Activated B cell treated with CpG ODN at 0.5 μM for 24 hours (primary cell): ENCODE results near the gene CYBB. TPM values are rescaled to one million over a fixed set of nuclear protein-coding genes. Genes with fewer than 3 reads are reported as not detected.

ENCODE experiments used
- ATAC-seq: fragments of 200-7000 bp; cut with Tn5 transposase; one replicate; pipeline ENCODE4 v1.10.0; 2021; ENCODE audit warnings: low read depth, mild to moderate bottlenecking, moderate library complexity
- CTCF ChIA-PET: fragments of 350-600 bp; sonication (Branson Sonifier 250); formaldehyde crosslinking; loops from one replicate; lab custom pipeline; 2021; ENCODE audit warnings: antibody characterized with exemption; lab: Charles Lee
- POLR2A ChIA-PET: fragments of 350-600 bp; sonication (Branson Sonifier 250); formaldehyde crosslinking; loops from one replicate; lab custom pipeline; 2021; ENCODE audit warnings: antibody characterized with exemption; lab: Charles Lee
- DNase-seq: peaks from one replicate; pipeline ENCODE4 v3.0.0; 2022
- H3K27ac Mint-ChIP-seq: one replicate; pipeline ENCODE4 v1.8.0; 2020; ENCODE audit warnings: mixed read lengths
- H3K27me3 Mint-ChIP-seq: one replicate; pipeline ENCODE4 v1.8.0; 2021; ENCODE audit warnings: mixed read lengths
- H3K36me3 Mint-ChIP-seq: one replicate; pipeline ENCODE4 v1.8.0; 2021; ENCODE audit warnings: low read depth, mixed read lengths
- H3K4me1 Mint-ChIP-seq: one replicate; pipeline ENCODE4 v1.8.0; 2021; ENCODE audit warnings: mixed read lengths
- H3K4me3 Mint-ChIP-seq: one replicate; pipeline ENCODE4 v1.8.0; 2020; ENCODE audit warnings: mild to moderate bottlenecking, mixed read lengths
- H3K9me3 Mint-ChIP-seq: one replicate; pipeline ENCODE4 v1.8.0; 2020; ENCODE audit warnings: mixed read lengths
- CTCF ChIP-seq: fragments of 200-600 bp; IDR thresholded peaks from one replicate; pipeline ENCODE4 v1.8.0; 2022; ENCODE audit warnings: antibody characterized with exemption, mild to moderate bottlenecking
- intact Hi-C: fragments of 100-400 bp; cut with micrococcal nuclease; formaldehyde crosslinking; loops from one replicate; pipeline ENCODE4 v1.15.1; 2024
- total RNA-seq: library from RNA; stranded (reverse); gene quantifications from 2 replicates; pipeline ENCODE4 v1.2.3, GENCODE V29; 2022

The CYBB gene
- total RNA-seq, result 155 and 165 TPM in 2 replicates

DNA sequence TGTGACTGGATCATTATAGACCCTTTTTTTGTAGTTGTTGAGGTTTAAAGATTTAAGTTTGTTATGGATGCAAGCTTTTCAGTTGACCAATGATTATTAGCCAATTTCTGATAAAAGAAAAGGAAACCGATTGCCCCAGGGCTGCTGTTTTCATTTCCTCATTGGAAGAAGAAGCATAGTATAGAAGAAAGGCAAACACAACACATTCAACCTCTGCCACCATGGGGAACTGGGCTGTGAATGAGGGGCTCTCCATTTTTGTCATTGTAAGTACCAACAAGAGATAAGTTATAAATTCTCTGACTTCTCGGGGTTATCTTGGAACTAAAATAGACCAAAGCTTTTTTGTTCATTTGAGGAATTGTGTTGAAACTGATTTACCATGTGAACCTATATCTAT lies at the start of gene CYBB:
Gene CYBB (plus strand): TSS at position 203 of the 400 bp plus-strand sequence. CDS start 19 bp downstream, at position 222.
- POLR2A ChIA-PET, result interaction anchor here (1.1 to 11.2 kb wide), 9 partner anchors 8 to 45 kb away, joined by 3 to 155 read pairs (median 16); no protein-coding TSS in a partner anchor
- Mint-ChIP-seq H3K9me3 (no peaks in the 10 kb centered on the region), H3K27me3 (no peaks in the 10 kb centered on the region), H3K27ac (peak within 1 kb of the TSS; percentile 93), H3K4me3 (peak within 1 kb of the TSS; percentile 86), H3K4me1 (peaks cover 63% of the 10 kb centered on the region), H3K36me3 (peaks cover 38% of the 10 kb centered on the region)
- intact Hi-C loops, result loop anchor here (5.0 kb wide), 1 partner anchor 37 kb away; no protein-coding TSS in a partner anchor
- TF ChIP-seq CTCF, result no peak
- DNase-seq (no peak), ATAC-seq (peak; percentile 63)
- CTCF ChIA-PET, result interaction anchor here (1.1 to 5.4 kb wide), 3 partner anchors 11 to 44 kb away, joined by 3 to 35 read pairs (median 29); no protein-coding TSS in a partner anchor

DNA sequence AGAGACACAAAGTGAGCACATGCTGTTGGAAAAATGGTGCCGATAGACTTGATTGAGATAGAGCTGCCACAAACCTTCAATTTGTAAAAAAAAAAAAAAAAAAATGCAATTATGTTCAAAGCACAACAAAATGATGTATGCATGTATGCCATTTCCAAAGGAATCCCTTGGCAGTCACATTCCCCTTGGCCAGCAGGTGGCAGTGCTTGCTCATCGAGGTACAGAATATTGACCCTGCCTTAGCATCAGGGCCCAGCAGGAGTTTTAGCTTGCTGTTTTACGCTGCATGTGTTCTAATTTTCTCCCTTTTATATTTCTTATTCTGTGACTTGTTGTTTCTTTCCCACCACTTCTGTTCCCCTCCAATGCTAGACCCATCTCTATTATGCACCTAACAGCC lies 34.5 kb upstream of the CYBB start:
- intact Hi-C loops, result loop anchor here (1.0 to 5.0 kb wide), 3 partner anchors 80 to 582 kb away; partner anchors contain the start of gene RPGR

DNA sequence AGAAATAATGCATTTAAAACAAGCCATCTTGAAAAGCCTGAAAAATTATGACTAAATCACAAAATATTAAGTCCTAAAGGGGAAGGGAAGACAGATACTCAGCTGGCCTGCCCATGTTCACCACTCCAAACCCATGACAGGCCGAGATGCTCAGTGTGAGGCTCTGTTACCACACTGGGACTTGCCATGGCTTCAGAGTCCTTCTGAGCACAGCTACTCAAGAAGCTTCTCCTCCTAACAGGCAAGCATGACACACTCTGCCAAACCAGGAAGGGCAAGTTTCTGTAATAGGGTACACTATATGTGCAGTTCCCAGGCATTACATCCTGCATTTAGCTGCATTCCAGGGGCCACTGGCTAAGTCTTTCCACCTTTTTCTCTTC lies 34.0 kb upstream of the CYBB start:
- H3K36me3 Mint-ChIP-seq, result no peaks in the 10 kb centered on the region
- ATAC-seq (peak; percentile 49), DNase-seq (no peak)
- peak overlapping the region; percentile 63 for H3K4me3 Mint-ChIP-seq
- ChIA-PET POLR2A (interaction anchor here (0.8 to 4.0 kb wide), 14 partner anchors 10 to 102 kb away, joined by 3 to 83 read pairs (median 12); partner anchors contain the start of genes CYBB and DYNLT3), CTCF (interaction anchor here (0.5 to 4.7 kb wide), 19 partner anchors 10 to 581 kb away, joined by 3 to 208 read pairs (median 4); partner anchors contain the start of genes CYBB and RPGR)
- H3K9me3 Mint-ChIP-seq, result no peaks in the 10 kb centered on the region
- peak overlapping the region; percentile 92 for H3K27ac Mint-ChIP-seq
- H3K4me1 Mint-ChIP-seq, result peaks cover 26% of the 10 kb centered on the region
- intact Hi-C loops, result loop anchor here (1.0 to 5.0 kb wide), 6 partner anchors 9 to 581 kb away; partner anchors contain the start of gene RPGR
- H3K27me3 Mint-ChIP-seq, result no peaks in the 10 kb centered on the region
- TF ChIP-seq CTCF, result no peak

More for the DNA sequence above, 34.5 kb upstream of the CYBB start:
- ChIA-PET POLR2A (interaction anchor here (0.6 to 4.0 kb wide), 13 partner anchors 10 to 238 kb away, joined by 3 to 83 read pairs (median 13); partner anchors contain the start of gene CYBB), CTCF (interaction anchor here (0.7 to 4.7 kb wide), 17 partner anchors 10 to 582 kb away, joined by 3 to 208 read pairs (median 5); partner anchors contain the start of genes CYBB and RPGR)
- TF ChIP-seq CTCF, result no peak
- Mint-ChIP-seq H3K9me3 (no peaks in the 10 kb centered on the region), H3K4me3 (peak overlapping the region; percentile 33), H3K36me3 (no peaks in the 10 kb centered on the region), H3K27ac (peak overlapping the region; percentile 92), H3K4me1 (peaks cover 26% of the 10 kb centered on the region), H3K27me3 (no peaks in the 10 kb centered on the region)
- peak; percentile 61 for DNase-seq
- ATAC-seq, result peak; percentile 64

DNA sequence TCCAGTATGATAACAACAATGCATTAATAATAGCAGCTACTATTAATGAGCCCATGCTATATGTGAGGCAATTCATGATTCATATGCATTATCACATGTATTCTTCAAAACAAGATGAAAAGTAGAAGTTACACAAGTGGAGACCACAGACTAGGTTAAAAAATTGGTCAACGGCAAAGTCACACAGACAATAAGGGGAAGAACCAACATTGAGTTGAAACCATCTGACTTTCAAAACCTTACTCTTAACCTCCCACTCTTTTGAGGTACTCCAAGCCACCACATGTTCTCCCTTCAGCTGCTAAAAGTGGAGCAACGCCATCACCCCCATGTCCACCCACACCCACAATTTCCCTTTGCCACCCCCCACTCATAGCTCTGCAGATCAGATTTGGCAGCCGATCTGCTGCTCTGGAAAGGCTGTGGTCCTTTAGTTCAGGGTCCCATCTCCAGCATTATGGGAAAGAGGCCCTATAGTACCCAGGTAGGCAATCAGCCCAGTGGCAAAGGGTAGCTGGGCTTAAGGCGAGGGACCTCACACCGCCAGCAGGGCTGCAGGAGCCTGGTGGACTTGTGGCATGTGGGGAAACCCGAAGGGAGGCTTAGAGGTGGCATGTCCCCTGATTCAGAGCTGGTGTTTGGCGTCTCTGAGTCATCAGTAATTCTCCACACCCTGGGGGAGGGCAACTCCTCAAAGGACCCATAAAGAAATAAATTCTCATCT lies 33.5 kb upstream of the CYBB start:
- no peak for TF ChIP-seq CTCF
- Mint-ChIP-seq H3K27me3 (no peaks in the 10 kb centered on the region), H3K4me1 (peaks cover 29% of the 10 kb centered on the region), H3K36me3 (no peaks in the 10 kb centered on the region), H3K9me3 (no peaks in the 10 kb centered on the region), H3K27ac (peak overlapping the region; percentile 92), H3K4me3 (peak overlapping the region; percentile 63)
- ChIA-PET CTCF (interaction anchor here (0.5 to 4.7 kb wide), 13 partner anchors 9 to 564 kb away, joined by 3 to 208 read pairs (median 7); partner anchors contain the start of gene CYBB), POLR2A (interaction anchor here (1.1 to 4.0 kb wide), 12 partner anchors 9 to 101 kb away, joined by 3 to 83 read pairs (median 16); partner anchors contain the start of genes CYBB and DYNLT3)
- ATAC-seq (peak; percentile 72), DNase-seq (no peak)
- intact Hi-C loops, result loop anchor here (1.0 to 5.0 kb wide), 4 partner anchors 9 to 581 kb away; partner anchors contain the start of gene RPGR
